NK-92 (cell line): Measurements from ENCODE around the gene TBKBP1.
"Not testable (repeated sequence)": the region's sequence is repeated elsewhere in the genome, so short reads cannot be mapped to it uniquely, and the experiment has no call there.

ENCODE experiments used
- DNase-seq: peaks from one replicate; lab custom pipeline; 2025; ENCODE audit not compliant: unreplicated experiment; lab: John Stamatoyannopoulos, UW

Gene TBKBP1

DNA sequence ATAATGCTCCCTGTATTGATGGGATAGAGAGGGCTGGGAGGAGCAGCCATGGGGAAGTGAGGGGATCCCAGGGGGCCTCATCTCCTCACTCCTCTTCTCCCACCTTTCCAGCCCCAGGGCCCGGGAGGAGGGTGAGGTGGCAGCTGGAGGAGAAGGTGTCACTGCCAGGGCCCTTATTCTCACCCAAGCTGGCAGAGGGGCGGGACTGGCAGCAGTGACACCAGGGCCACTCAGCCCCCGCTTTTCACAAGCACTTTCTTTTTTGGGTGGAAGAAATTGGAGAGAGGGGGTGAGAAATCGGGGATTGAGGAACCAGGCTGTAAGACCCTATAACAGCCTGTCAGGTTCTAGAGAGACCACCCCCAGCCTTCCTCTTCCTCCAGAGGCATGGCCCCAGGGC is 36.7 kb downstream of the TBKBP1 start:
- DNase-seq = no peak

DNA sequence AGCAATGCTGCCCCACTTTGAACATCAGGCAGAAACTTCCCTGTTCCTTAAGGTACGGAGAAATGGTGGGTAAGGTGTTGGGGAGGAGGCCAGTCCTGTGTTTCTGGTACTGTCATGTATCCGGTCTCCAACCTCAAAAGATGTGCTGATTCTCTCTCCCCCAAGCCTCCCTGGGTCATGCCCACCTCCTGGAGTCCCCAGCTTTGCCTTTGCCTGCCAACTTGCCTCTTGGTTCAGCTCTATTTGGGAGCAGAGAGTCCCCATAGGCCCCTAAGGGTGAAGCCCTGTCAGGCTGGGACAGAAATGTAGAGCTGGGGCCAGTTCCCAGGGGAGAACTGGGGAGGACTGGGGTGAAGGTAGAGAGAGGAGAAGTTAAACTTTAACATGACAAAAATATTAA is 37.4 kb downstream of the TBKBP1 start:
- no peak for DNase-seq

DNA sequence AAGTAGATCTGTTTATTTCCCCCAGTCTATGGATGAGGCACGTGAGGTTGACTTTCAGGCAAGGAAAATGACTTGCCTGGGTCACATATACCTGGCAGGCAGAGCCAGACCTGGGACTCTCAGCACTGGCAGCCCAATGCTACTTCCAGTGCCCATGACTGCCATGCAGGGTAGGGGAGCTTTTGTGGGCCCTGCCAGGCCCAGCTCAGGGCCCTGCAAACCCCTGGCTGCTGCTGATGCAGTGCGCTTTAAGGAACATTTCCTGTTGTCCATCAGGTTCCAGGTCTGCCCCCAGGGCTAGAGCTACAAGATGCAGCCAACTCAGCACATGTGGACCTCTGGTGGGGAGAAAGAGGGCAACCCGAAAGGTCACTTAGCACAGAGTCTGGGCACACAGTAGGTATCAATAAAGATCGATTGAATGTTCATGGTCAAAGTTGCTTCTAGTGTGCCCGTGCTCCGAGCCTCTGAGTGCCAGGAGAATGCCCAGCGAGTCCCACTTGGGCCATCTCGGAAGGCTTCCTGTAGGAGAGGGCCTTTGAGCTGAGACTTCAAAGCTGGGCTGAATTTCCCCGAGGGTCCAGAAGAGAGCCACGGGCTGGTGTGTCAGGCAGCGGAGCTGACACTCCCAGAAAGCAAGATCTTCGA is 38.6 kb downstream of the TBKBP1 start:
- no peak for DNase-seq

DNA sequence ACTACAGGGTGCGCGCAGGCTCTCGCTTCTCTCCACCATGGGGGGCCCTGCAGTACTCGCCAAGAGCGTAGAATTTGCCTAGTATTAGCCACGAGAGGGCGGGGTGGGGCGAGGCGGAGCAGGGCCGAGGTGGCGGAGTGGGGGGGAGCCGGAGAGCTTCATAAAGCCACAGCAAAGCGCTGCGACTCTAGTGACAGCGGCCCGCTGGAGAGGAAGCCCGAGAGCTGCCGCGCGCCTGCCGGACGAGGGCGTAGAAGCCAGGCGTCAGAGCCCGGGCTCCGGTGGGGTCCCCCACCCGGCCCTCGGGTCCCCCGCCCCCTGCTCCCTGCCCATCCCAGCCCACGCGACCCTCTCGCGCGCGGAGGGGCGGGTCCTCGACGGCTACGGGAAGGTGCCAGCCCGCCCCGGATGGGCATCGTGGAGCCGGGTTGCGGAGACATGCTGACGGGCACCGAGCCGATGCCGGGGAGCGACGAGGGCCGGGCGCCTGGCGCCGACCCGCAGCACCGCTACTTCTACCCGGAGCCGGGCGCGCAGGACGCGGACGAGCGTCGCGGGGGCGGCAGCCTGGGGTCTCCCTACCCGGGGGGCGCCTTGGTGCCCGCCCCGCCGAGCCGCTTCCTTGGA is 39.2 kb downstream of the TBKBP1 start, which contains the start of gene TBX21:
TSS of gene TBX21 (plus strand) at position 190 of the 627 bp plus-strand sequence. CDS start at position 409, 219 bp downstream.
- no peak for DNase-seq

DNA sequence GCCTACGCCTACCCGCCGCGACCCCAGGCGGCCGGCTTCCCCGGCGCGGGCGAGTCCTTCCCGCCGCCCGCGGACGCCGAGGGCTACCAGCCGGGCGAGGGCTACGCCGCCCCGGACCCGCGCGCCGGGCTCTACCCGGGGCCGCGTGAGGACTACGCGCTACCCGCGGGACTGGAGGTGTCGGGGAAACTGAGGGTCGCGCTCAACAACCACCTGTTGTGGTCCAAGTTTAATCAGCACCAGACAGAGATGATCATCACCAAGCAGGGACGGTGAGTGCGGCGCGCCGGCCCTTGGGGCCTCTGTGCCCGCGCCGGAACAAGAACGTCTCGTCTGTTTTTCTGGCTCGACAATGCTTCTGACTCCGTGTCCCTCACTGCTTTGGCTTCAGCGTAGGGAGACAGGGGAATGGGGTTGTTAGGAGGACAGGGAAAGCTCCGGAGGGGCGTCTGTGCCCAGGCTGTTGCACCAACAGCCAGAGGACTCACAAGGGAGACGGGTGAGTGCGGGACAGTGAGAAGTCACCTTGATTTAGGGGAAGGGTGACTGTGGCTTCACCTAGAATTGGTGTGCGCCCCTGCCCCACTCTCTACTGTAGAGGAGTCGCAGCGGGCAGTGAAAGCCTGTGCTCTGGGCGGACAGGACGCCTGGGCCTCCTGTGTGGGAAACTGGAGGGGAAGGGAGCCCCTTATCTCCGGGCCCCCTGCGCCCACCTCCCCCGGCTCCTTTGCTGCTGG is 39.9 kb downstream of the TBKBP1 start:
- no peak for DNase-seq

DNA sequence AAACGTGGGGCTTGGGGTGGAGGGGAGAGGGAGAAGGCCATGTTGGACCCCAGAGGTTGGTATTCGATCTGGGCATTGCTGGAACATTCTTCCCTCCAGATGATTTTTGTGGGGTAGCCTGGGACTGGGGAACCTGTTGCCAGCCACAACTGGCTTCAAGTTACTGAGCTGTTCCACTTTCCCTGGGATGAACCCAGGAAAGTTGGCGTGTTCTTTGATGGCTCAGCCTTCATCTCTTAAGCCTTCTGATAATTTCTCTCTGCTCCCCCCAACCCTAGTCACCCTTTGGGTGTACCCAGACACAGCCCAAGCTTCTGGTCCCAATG is 41.1 kb downstream of the TBKBP1 start:
- no peak for DNase-seq

DNA sequence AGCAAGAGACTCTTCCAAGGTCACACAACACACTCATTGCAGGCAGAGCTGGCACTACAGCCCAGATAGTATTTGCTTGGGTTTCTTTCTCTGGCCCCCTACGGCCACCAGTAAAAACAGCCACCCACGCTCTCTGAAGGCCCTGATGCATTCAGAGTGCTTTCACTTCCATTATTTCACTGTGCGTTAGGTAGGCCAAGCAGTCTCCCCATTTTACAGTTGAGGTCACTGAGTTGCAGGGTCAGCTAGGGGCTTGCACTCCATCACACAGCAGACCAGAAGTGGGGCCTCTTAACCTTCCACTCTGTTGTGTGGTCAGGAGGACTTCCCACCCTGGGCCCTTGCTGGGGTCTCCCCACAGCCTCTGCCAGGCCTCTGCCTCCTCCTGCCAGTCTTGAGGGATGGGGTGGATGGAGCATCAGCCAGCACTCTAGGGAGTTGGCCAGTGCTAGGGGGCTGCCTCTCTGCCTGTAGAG is 41.6 kb downstream of the TBKBP1 start:
- no peak for DNase-seq

DNA sequence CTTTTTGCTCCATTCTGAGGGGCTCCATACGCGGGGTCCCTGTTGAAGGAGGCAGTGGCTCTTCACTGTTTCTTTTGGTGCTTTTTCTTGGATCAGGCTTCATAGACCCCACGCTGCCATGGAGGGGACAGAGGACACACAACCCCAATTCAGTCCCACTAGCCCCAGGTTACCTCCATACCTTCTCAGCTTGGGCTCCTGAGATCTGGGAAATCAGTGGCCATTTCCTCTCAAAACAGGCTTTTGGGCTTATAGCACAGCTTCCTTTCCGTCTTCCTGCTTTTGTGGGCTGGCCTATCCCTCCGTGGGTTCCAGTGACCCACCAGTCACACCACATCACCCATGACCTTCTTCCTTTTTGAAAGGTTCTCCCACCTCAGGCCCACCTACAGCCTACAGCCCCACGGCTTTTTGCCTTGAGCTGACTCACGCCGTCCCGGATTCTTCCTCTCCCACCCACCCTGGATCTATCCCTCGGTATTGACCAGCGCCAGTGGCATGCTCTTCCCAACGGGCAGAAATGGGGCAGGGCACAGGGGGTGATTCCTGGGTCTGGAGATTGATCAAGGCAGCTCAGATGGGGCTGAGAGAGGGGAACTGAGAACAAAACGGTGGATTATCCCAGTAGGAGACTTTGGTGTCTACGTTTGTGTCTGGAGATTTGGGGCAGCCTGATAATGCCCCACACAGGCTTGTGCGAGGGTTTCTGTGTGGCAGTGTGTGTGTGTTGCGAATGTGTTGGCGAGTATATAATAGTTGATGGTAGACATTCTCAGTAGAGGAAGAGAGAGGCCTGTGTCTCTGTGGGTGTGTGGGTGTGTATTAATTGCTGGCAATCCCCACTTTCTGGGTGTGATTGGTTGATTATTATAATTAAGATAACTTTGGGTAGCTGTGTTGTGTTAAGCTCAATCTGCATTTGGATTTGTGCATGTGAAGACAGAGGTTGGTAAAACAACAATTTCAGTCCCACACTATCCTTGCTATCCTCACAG is 42.8 kb downstream of the TBKBP1 start:
- DNase-seq = no peak

DNA sequence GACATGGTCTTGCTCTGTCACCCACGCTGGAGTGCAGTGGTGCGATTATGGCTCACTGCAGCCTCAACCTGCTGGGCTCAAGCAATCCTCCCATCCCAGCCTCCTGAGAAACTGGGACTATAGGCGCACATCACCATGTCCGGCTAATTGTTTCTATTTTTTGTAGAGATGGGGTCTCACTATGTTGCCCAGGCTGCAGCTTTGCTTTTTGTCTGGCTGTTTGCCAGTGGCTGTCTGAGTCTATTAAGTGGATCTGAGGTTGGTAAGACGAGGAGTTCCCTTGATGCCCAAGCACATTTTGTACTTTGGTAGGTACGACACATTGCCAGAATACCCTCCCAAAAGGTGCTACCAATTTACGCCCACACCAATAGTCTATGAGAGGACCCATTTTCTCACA is 44.2 kb downstream of the TBKBP1 start:
- no peak for DNase-seq

DNA sequence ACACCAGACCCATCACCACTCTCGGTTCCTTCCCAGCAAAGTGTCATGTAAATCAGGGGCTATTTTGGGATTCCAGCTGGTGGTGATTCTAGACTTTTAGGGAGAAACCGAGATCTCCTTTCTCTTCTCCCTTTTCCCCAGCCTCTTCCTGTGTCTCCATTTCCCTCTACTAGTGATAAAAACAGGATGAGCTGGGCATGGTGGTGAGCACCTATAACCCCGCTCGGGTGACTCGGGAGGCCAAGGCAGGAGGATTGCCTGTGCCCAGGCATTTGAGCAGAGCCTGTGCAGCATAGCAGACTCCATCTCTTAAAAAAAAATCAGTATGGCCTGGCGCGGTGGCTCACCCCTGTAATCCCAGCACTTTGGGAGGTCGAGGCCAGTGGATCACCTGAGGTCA is 45.2 kb downstream of the TBKBP1 start:
- DNase-seq = no peak

DNA sequence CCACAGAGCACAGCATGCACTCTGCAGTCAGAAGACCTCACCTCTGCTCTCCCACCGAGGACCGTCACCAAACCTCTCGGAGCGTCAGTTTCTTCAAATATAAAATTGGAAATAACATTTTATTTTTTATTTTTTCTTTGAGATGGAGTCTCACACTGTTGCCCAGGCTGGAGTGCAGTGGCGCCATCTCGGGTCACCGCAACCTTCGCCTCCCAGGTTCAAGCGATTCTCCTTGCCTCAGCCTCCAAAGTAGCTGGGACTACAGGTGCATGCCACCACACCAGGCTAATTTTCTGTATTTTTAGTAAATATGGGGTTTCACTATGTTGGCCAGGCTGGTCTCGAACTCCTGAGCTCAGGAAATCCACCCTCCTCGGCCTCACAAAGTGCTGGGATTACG is 46.0 kb downstream of the TBKBP1 start:
- not testable (repeated sequence) for DNase-seq

DNA sequence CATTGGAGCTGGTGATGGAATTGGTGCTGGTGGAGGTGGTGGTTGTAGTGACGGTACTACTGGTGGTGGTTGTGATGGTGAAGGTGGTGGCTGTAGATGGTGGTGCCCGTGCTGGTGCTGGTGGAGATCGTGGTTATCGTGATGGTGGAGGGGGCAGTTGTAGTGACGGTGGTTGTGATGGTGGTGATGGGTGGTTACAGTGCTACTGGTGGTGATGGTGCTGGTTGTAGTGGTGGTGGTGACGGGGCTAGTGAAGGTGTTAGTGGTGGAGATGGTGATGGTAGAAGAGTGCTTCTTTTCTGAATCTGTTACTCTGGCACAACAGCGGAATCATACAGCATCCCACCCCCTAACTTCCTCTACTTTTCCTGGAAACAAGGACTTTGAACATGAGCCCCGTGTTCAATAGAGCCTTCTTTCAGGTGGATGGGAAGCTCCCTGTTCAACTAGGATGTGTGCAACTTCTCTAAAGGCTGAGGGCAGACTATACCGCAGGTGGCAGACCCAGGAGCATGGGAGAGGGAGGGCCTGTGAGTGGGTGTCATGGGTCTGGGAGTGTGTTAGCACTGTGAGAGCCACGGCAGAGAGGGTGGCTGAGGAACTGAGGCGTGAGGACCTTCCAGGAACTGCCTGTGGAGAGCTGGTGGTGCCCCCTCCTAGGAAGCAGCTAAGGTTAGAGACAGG is 47.3 kb downstream of the TBKBP1 start:
- DNase-seq = no peak

DNA sequence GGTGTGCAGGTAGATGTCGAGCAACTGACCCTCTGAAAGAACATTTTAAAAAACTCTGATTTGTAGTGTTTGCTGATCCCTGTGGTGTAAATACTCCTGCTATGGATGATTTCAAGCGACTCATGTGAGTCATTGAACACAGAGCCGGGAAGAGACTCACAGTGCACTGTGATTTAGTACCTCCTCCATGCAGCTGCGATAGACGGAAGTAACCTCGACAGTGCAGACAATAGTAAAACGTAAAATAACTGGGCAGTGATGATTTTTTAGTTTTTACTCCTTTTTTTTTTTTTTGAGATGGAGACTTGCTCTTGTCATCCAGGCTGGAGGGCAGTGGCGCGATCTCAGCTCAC is 47.8 kb downstream of the TBKBP1 start:
- DNase-seq = no peak

DNA sequence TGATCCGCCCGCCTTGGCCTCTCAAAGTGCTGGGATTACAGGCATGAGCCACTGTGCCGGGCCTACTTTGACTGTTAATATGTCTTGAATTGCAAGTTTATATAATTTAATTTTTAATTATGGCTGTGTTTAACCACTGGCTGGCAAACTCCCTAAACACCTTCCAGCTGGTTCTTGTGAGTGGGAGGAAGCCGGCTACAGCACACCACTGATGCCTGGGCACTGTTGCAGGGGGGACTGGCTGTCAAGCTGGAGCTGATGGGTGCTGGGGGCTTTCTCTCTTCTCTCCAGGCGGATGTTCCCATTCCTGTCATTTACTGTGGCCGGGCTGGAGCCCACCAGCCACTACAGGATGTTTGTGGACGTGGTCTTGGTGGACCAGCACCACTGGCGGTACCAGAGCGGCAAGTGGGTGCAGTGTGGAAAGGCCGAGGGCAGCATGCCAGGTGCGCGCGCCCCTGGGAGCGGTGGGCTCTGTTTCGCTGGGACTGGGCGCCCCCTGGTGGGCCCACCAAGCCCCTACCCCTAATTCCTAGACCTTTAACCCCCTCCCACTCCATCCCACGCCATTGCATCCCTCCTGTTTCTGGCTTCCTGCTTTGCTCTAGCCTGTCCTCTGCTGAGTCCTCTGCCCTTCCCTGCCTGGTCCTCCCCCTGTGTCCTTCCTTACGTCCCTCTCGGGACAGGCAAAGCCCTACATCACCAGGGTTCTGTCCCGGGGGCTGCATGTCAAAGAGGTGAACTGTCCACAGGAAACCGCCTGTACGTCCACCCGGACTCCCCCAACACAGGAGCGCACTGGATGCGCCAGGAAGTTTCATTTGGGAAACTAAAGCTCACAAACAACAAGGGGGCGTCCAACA is 48.6 kb downstream of the TBKBP1 start:
- no peak for DNase-seq

DNA sequence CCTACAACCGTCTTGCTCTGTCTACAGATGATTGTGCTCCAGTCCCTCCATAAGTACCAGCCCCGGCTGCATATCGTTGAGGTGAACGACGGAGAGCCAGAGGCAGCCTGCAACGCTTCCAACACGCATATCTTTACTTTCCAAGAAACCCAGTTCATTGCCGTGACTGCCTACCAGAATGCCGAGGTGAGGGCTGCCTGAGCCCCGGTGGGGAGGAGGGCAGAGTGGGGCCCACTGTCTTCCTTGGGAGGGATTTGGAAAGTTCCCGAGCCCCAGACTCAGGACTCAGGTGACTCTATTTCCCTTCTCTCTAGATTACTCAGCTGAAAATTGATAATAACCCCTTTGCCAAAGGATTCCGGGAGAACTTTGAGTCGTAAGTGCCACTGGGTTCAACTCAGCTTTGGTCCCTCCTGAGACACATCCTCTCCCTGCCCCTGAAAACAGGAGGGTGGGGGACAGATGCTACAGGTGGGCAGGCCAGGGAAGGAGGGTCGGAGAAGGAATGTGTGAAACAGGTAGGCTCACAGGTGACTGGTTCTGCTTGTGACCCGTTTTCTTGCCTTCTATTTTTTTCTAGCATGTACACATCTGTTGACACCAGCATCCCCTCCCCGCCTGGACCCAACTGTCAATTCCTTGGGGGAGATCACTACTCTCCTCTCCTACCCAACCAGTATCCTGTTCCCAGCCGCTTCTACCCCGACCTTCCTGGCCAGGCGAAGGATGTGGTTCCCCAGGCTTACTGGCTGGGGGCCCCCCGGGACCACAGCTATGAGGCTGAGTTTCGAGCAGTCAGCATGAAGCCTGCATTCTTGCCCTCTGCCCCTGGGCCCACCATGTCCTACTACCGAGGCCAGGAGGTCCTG is 50.4 kb downstream of the TBKBP1 start:
- DNase-seq = no peak

DNA sequence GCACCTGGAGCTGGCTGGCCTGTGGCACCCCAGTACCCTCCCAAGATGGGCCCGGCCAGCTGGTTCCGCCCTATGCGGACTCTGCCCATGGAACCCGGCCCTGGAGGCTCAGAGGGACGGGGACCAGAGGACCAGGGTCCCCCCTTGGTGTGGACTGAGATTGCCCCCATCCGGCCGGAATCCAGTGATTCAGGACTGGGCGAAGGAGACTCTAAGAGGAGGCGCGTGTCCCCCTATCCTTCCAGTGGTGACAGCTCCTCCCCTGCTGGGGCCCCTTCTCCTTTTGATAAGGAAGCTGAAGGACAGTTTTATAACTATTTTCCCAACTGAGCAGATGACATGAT is 51.0 kb downstream of the TBKBP1 start:
- no peak for DNase-seq

DNA sequence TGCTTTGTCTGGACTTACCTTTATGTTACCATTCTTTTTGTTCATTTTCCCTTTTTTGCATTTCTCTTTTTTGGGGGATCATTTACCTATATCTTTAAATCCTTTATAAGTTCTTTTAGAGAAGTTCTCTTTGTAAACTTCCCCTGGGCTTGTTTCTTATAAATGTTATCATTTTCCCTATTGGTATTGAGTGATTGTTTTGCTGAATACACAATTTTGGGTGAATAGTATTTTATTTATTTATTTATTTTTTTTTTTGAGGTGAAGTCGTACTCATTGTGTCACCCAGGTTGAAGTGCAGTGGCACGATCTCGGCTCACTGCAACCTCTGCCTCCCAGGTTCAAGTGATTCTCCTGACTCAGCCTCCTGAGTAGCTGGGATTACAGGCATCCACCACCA is 57.5 kb downstream of the TBKBP1 start:
- no peak for DNase-seq

DNA sequence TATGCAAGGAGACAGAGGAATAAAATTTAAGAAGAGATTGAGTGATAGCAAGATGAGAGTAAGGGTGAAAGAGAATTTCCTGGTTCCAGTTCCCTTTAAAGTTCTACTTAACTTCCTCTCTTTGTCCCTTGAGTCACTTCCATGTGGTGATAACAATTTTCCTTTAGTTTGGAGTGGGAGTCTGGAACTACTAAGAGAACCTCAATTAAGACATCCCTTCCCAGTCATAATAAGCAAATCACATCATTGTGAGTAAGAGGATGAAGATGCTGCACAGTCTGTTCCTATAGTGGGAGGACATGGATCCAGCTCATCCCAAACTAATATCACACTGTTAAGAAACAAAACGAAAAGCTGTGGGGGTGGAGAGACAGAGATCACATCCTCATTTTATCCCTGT is 63.4 kb downstream of the TBKBP1 start:
- no peak for DNase-seq
